PC-9 (cell line): ENCODE measurements around the gene CTSD.

Source experiments
- EZH2 ChIP-seq: fragments of 200-600 bp; sonication (generic); IDR thresholded peaks from 2 replicates; pipeline ENCODE4 v1.8.0; 2017; ENCODE audit warnings: antibody characterized with exemption, low read depth
- TF ChIP-seq, protein P1 (sequence below): fragments of 200-600 bp; sonication (generic); conservative IDR thresholded peaks from 2 replicates; pipeline ENCODE4 v1.6.1; 2017; ENCODE audit warnings: mixed run types, antibody characterized with exemption, mild to moderate bottlenecking, moderate library complexity

- no peak for TF ChIP-seq EZH2
- TF ChIP-seq, protein P1, sequence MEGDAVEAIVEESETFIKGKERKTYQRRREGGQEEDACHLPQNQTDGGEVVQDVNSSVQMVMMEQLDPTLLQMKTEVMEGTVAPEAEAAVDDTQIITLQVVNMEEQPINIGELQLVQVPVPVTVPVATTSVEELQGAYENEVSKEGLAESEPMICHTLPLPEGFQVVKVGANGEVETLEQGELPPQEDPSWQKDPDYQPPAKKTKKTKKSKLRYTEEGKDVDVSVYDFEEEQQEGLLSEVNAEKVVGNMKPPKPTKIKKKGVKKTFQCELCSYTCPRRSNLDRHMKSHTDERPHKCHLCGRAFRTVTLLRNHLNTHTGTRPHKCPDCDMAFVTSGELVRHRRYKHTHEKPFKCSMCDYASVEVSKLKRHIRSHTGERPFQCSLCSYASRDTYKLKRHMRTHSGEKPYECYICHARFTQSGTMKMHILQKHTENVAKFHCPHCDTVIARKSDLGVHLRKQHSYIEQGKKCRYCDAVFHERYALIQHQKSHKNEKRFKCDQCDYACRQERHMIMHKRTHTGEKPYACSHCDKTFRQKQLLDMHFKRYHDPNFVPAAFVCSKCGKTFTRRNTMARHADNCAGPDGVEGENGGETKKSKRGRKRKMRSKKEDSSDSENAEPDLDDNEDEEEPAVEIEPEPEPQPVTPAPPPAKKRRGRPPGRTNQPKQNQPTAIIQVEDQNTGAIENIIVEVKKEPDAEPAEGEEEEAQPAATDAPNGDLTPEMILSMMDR = no peak
These were observed 31.2 kb downstream of the CTSD start for GRCh38 chr11:1732418-1733008.
